Endothelial cell of umbilical vein (primary cell): ENCODE data around the gene CTNND2.

Experiments used
- EZH2 ChIP-seq: IDR thresholded peaks from 2 replicates; pipeline ENCODE4 v1.6.1; 2012; ENCODE audit warnings: borderline replicate concordance, low read depth, mild to moderate bottlenecking, moderate library complexity, low read length, inconsistent platforms; ENCODE audit not compliant: severe bottlenecking
- FOS ChIP-seq: IDR thresholded peaks from 2 replicates; pipeline ENCODE4 v1.6.1; 2011; ENCODE audit warnings: mild to moderate bottlenecking, low read length, moderate library complexity, borderline replicate concordance; ENCODE audit not compliant: insufficient read depth
- POLR2A ChIP-seq: IDR thresholded peaks from 2 replicates; pipeline ENCODE4 v1.6.1; 2012; ENCODE audit warnings: low read depth, mild to moderate bottlenecking, control low read depth, low read length
- TF ChIP-seq, protein P1 (sequence below), 2 donors: IDR thresholded peaks; 1 replicate in 1 of 2; 2 replicates in 1 of 2; pipeline ENCODE4 v1.5.1; 2011; ENCODE audit warnings: low read length in 2 of 2, mild to moderate bottlenecking in 2 of 2, moderate library complexity in 2 of 2, control low read depth in 1 of 2, inconsistent platforms in 1 of 2, low read depth in 1 of 2; ENCODE audit not compliant: insufficient read depth in 1 of 2; ENCODE audit errors: extremely low read depth in 1 of 2

DNA sequence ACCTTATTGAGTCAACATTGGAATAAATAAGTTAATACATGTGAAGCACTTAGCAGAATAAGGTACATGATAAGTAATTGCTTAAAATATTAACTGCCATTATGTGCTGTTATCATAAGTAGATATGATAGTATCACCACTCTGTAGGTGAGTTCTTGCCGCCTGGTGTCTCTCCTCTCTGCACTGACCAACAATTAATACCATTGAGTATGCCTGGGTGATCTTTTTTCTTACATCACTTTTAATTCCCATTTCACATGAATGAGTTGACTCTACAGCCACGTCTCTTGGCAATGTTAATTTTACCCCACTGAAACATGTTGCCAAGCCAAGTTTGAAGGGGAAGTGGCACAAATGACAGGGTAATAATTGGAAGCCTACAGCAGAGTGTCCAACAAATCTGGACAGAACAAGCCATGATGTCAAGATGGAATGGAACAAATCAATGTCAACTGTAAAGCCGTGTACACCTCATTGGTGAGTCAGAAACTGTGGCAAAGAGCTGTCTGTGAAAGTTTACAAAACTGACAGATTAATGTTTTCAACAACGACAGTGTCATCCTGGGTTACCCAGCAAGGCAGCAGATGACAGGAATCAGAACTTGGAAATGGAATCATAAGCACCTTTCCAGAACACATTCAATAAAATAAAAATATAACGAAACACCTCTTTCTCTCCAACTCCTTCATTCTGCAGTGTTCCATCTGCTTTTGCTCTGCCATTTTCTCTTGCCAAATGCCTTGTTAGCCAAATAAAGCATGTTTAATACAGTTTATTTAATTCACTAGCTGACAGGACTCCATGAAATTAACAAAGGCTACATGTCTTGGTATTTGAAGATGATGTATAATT lies 330.9 kb downstream of the CTNND2 start:
- TF ChIP-seq, protein P1, sequence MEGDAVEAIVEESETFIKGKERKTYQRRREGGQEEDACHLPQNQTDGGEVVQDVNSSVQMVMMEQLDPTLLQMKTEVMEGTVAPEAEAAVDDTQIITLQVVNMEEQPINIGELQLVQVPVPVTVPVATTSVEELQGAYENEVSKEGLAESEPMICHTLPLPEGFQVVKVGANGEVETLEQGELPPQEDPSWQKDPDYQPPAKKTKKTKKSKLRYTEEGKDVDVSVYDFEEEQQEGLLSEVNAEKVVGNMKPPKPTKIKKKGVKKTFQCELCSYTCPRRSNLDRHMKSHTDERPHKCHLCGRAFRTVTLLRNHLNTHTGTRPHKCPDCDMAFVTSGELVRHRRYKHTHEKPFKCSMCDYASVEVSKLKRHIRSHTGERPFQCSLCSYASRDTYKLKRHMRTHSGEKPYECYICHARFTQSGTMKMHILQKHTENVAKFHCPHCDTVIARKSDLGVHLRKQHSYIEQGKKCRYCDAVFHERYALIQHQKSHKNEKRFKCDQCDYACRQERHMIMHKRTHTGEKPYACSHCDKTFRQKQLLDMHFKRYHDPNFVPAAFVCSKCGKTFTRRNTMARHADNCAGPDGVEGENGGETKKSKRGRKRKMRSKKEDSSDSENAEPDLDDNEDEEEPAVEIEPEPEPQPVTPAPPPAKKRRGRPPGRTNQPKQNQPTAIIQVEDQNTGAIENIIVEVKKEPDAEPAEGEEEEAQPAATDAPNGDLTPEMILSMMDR (IDR thresholded peaks at IDR 0.05; ENCODE audit: extremely low read depth in 1 of 2, insufficient read depth in 1 of 2, low read depth in 1 of 2, low read length in 2 of 2): no peak
- TF ChIP-seq POLR2A (no peak), EZH2 (no peak), FOS (no peak)
